Mesothelial cell of epicardium (in vitro differentiated cells): ENCODE measurements around the gene TFR2. TPM values are rescaled to one million over a fixed set of nuclear protein-coding genes. Genes with fewer than 3 reads are reported as not detected.

Experiments used
- DNase-seq, 2 experiments: peaks; one replicate each; pipeline ENCODE4 v3.0.0; 2021; ENCODE audit warnings: low spot score in 2 of 2; ENCODE audit not compliant: unreplicated experiment in 2 of 2
- H3K27ac Mint-ChIP-seq: 2 replicates; pipeline ENCODE4 v1.8.0; 2021; ENCODE audit warnings: mixed read lengths
- H3K27me3 Mint-ChIP-seq: 2 replicates; pipeline ENCODE4 v1.8.0; 2021; ENCODE audit warnings: low read depth, mixed read lengths
- H3K36me3 Mint-ChIP-seq: 2 replicates; pipeline ENCODE4 v1.8.0; 2021; ENCODE audit warnings: mixed read lengths
- H3K4me1 Mint-ChIP-seq: 2 replicates; pipeline ENCODE4 v1.8.0; 2021; ENCODE audit warnings: mixed read lengths
- H3K4me3 Mint-ChIP-seq: 2 replicates; pipeline ENCODE4 v1.8.0; 2021; ENCODE audit warnings: mild to moderate bottlenecking, moderate library complexity, mixed read lengths
- H3K9me3 Mint-ChIP-seq: 2 replicates; pipeline ENCODE4 v1.8.0; 2021; ENCODE audit warnings: mixed read lengths
- CTCF ChIP-seq: fragments of 200-600 bp; sonication (generic); IDR thresholded peaks from one replicate; pipeline ENCODE4 v1.5.0; 2021; ENCODE audit warnings: antibody characterized with exemption; ENCODE audit not compliant: unreplicated experiment
- total RNA-seq: library from RNA; stranded (reverse); gene quantifications from 3 replicates; pipeline ENCODE4 v1.2.1, GENCODE V29; 2021

The TFR2 gene
- total RNA-seq, 1 donor from 2014 or later = 0.54 TPM

GRCh38 chr7:100602889-100603725 is 38.2 kb downstream of the TFR2 start:
- Mint-ChIP-seq H3K9me3 (no peaks in the 10 kb centered on the region), H3K27me3 (no peaks in the 10 kb centered on the region), H3K36me3 (peaks cover 12% of the 10 kb centered on the region), H3K4me3 (peak overlapping the region; percentile 82), H3K4me1 (peaks cover 47% of the 10 kb centered on the region), H3K27ac (peak overlapping the region; percentile 99)
- TF ChIP-seq CTCF = no peak
- peak; percentile 77 to 86 for DNase-seq

GRCh38 chr7:100600730-100601038 is 40.7 kb downstream of the TFR2 start:
- Mint-ChIP-seq H3K4me1 (peaks cover 42% of the 10 kb centered on the region), H3K27me3 (no peaks in the 10 kb centered on the region), H3K4me3 (peak overlapping the region; percentile 44), H3K36me3 (peaks cover 14% of the 10 kb centered on the region), H3K9me3 (no peaks in the 10 kb centered on the region), H3K27ac (peak overlapping the region; percentile 34)
- DNase-seq = no peak
- no peak for TF ChIP-seq CTCF

GRCh38 chr7:100599911-100600729 is 41.2 kb downstream of the TFR2 start:
- Mint-ChIP-seq H3K36me3 (peaks cover 18% of the 10 kb centered on the region), H3K27me3 (no peaks in the 10 kb centered on the region), H3K27ac (peak overlapping the region; percentile 59), H3K9me3 (no peaks in the 10 kb centered on the region), H3K4me3 (peak overlapping the region; percentile 44), H3K4me1 (peaks cover 37% of the 10 kb centered on the region)
- DNase-seq = no peak
- no peak for TF ChIP-seq CTCF

- H3K4me3 Mint-ChIP-seq = no peak overlapping the region
Measured at GRCh38 chr7:100598425-100598824, 42.9 kb downstream of the TFR2 start.

GRCh38 chr7:100595188-100595587 is 46.2 kb downstream of the TFR2 start:
- H3K9me3 Mint-ChIP-seq = no peaks in the 10 kb centered on the region
- H3K4me1 Mint-ChIP-seq = peaks cover 13% of the 10 kb centered on the region
- no peak overlapping the region for H3K27ac Mint-ChIP-seq
- H3K36me3 Mint-ChIP-seq = peaks cover 29% of the 10 kb centered on the region
- H3K4me3 Mint-ChIP-seq = no peak overlapping the region
- no peak for DNase-seq
- TF ChIP-seq CTCF = no peak
- H3K27me3 Mint-ChIP-seq = no peaks in the 10 kb centered on the region

More at GRCh38 chr7:100598425-100598824, 42.9 kb downstream of the TFR2 start:
- TF ChIP-seq CTCF = no peak
- Mint-ChIP-seq H3K27ac (peak overlapping the region; percentile 84), H3K9me3 (no peaks in the 10 kb centered on the region), H3K4me1 (peaks cover 31% of the 10 kb centered on the region), H3K36me3 (peaks cover 25% of the 10 kb centered on the region), H3K27me3 (no peaks in the 10 kb centered on the region)
- DNase-seq = no peak
